ENCODE data around the gene TSPAN32. TPM values are rescaled to one million over a fixed set of nuclear protein-coding genes. Genes with fewer than 3 reads are reported as not detected.
A peak's percentile ranks its signal among the peaks of the same experiment; 100 is the strongest.

The TSPAN32 gene
- total RNA-seq, 4 donors from 2014 or later = 0.19 to 6.4 (median 2.7) TPM

- no peak for TF ChIP-seq CTCF (IDR thresholded peaks at IDR 0.05)
- ATAC-seq (ENCODE audit: low FRiP score) (no peak), DNase-seq (ENCODE audit: low spot score) (peak; percentile 9)
Measured at GRCh38 chr11:2302896-2303626, 1.2 kb downstream of the TSPAN32 start.

GRCh38 chr11:2303627-2304505, 2.1 kb downstream of the TSPAN32 start:
- TF ChIP-seq CTCF (IDR thresholded peaks at IDR 0.05) = no peak
- DNase-seq (ENCODE audit: low spot score) (peak; percentile 19), ATAC-seq (ENCODE audit: low FRiP score) (no peak)

- ATAC-seq (ENCODE audit: low FRiP score) = no peak
- no peak for TF ChIP-seq CTCF (IDR thresholded peaks at IDR 0.05)
- DNase-seq (ENCODE audit: low spot score) = peak; percentile 21
Measured at GRCh38 chr11:2304506-2305139, 2.8 kb downstream of the TSPAN32 start.

GRCh38 chr11:2305140-2305778, 3.4 kb downstream of the TSPAN32 start:
- TF ChIP-seq CTCF (IDR thresholded peaks at IDR 0.05) = peak in 2 of 3 donors; percentile 32 to 87
- DNase-seq (ENCODE audit: low spot score) (peak; percentile 86), ATAC-seq (ENCODE audit: low FRiP score) (peak; percentile 58)

GRCh38 chr11:2305788-2306451, 4.1 kb downstream of the TSPAN32 start:
- no peak for TF ChIP-seq CTCF (IDR thresholded peaks at IDR 0.05)
- no peak for ATAC-seq (ENCODE audit: low FRiP score)
- DNase-seq (ENCODE audit: low spot score) = peak; percentile 23

GRCh38 chr11:2306452-2306823, 4.6 kb downstream of the TSPAN32 start:
- peak; percentile 45 for ATAC-seq (ENCODE audit: low FRiP score)
- TF ChIP-seq CTCF (IDR thresholded peaks at IDR 0.05) = no peak
- no peak for DNase-seq (ENCODE audit: low spot score)

Measured in omental fat pad (tissue), 4 donors.